Measurements from ENCODE around the gene SPANXN2.
"Not testable (repeated sequence)": the region's sequence is repeated elsewhere in the genome, so short reads cannot be mapped to it uniquely, and the experiment has no call there.

The SPANXN2 gene

GRCh38 chrX:143720652-143721051 lies at the start of gene SPANXN2:
TSS of gene SPANXN2 (minus strand) at chrX:143720752. CDS start at chrX:143720668, 84 bp downstream.
- H3K4me1 ChIP-seq (ENCODE audit: control insufficient read depth, insufficient read depth, low read length); H3K27ac ChIP-seq (ENCODE audit: extremely low read depth, low read depth, low read length); CTCF ChIA-PET; H3K36me3 ChIP-seq (ENCODE audit: control insufficient read depth in 2 of 2, insufficient read depth in 1 of 2, low read length in 2 of 2); POLR2A ChIA-PET; H3K9me3 ChIP-seq (ENCODE audit: control insufficient read depth, insufficient read depth, low read depth, low read length); H3K4me3 ChIP-seq (ENCODE audit: low read depth, low read length): not testable (repeated sequence)

GRCh38 chrX:143768976-143769375 lies 48.4 kb upstream of the SPANXN2 start:
- POLR2A ChIA-PET = no interaction called here
- no peak overlapping the region for H3K27ac ChIP-seq (ENCODE audit: extremely low read depth, low read depth, low read length)
- CTCF ChIA-PET = no interaction called here

GRCh38 chrX:143767789-143768188 lies 47.2 kb upstream of the SPANXN2 start:
- CTCF ChIA-PET; H3K9me3 ChIP-seq (ENCODE audit: control insufficient read depth, insufficient read depth, low read depth, low read length); POLR2A ChIA-PET; H3K36me3 ChIP-seq (ENCODE audit: control insufficient read depth in 2 of 2, insufficient read depth in 1 of 2, low read length in 2 of 2); H3K4me3 ChIP-seq (ENCODE audit: low read depth, low read length); H3K27ac ChIP-seq (ENCODE audit: extremely low read depth, low read depth, low read length); H3K4me1 ChIP-seq (ENCODE audit: control insufficient read depth, insufficient read depth, low read length): not testable (repeated sequence)

More at GRCh38 chrX:143768976-143769375, 48.4 kb upstream of the SPANXN2 start:
- Histone ChIP-seq H3K36me3 (ENCODE audit: control insufficient read depth in 2 of 2, insufficient read depth in 1 of 2, low read length in 2 of 2) (no peaks in the 10 kb centered on the region), H3K9me3 (ENCODE audit: control insufficient read depth, insufficient read depth, low read depth, low read length) (no peaks in the 10 kb centered on the region), H3K4me3 (ENCODE audit: low read depth, low read length) (no peak overlapping the region), H3K4me1 (ENCODE audit: control insufficient read depth, insufficient read depth, low read length) (no peaks in the 10 kb centered on the region)
- no peak for TF ChIP-seq ZBTB8A (tag by site-specific recombination; IDR thresholded peaks at IDR 0.05)
- no peak for TF ChIP-seq ZNF398 (tag by site-specific recombination; IDR thresholded peaks at IDR 0.05)
- no peak for TF ChIP-seq ZNF26 (tag by site-specific recombination; IDR thresholded peaks at IDR 0.05)
- no peak for TF ChIP-seq ZNF777 (tag by site-specific recombination; IDR thresholded peaks at IDR 0.05; ENCODE audit: borderline replicate concordance)

GRCh38 chrX:143757887-143758286 lies 37.3 kb upstream of the SPANXN2 start:
- no peak overlapping the region for H3K27ac ChIP-seq (ENCODE audit: extremely low read depth, low read depth, low read length)
- ChIA-PET CTCF (no interaction called here), POLR2A (no interaction called here)
- no peak for TF ChIP-seq YY1 (tag by site-specific recombination; IDR thresholded peaks at IDR 0.05)
- no peak for TF ChIP-seq KLF7 (tag by site-specific recombination; IDR thresholded peaks at IDR 0.05; ENCODE audit: borderline replicate concordance)
- no peak for TF ChIP-seq ZSCAN23 (tag by site-specific recombination; IDR thresholded peaks at IDR 0.05)
- no peak overlapping the region for H3K4me3 ChIP-seq (ENCODE audit: low read depth, low read length)
- no peaks in the 10 kb centered on the region; the same call in none of the 2 replicates for H3K9me3 ChIP-seq (ENCODE audit: control insufficient read depth, insufficient read depth, low read depth, low read length)
- no peaks in the 10 kb centered on the region for H3K4me1 ChIP-seq (ENCODE audit: control insufficient read depth, insufficient read depth, low read length)
- H3K36me3 ChIP-seq (ENCODE audit: control insufficient read depth in 2 of 2, insufficient read depth in 1 of 2, low read length in 2 of 2) = no peaks in the 10 kb centered on the region

- Histone ChIP-seq H3K27ac (ENCODE audit: extremely low read depth, low read depth, low read length) (no peak overlapping the region), H3K36me3 (ENCODE audit: control insufficient read depth in 2 of 2, insufficient read depth in 1 of 2, low read length in 2 of 2) (no peaks in the 10 kb centered on the region), H3K9me3 (ENCODE audit: control insufficient read depth, insufficient read depth, low read depth, low read length) (no peaks in the 10 kb centered on the region; the same call in none of the 2 replicates), H3K4me1 (ENCODE audit: control insufficient read depth, insufficient read depth, low read length) (no peaks in the 10 kb centered on the region), H3K4me3 (ENCODE audit: low read depth, low read length) (no peak overlapping the region)
- no peak for TF ChIP-seq ZBTB26 (tag by site-specific recombination; optimal IDR thresholded peaks at IDR 0.05)
- TF ChIP-seq ZSCAN16 (tag by site-specific recombination; IDR thresholded peaks at IDR 0.05) = no peak
- no peak for TF ChIP-seq ZNF560 (tag by site-specific recombination; IDR thresholded peaks at IDR 0.05; ENCODE audit: borderline replicate concordance)
- TF ChIP-seq OSR2 (tag by site-specific recombination; IDR thresholded peaks at IDR 0.05) = no peak
- no peak for TF ChIP-seq REST (tag by site-specific recombination; IDR thresholded peaks at IDR 0.05)
- no peak for TF ChIP-seq ZNF341 (tag by site-specific recombination; IDR thresholded peaks at IDR 0.05; ENCODE audit: low read depth)
- TF ChIP-seq ZEB2 (tag by site-specific recombination; IDR thresholded peaks at IDR 0.05) = no peak
- TF ChIP-seq ZNF571 (tag by site-specific recombination; IDR thresholded peaks at IDR 0.05) = no peak
- ChIA-PET CTCF (no interaction called here), POLR2A (no interaction called here)
Observed at GRCh38 chrX:143757375-143757774, 36.8 kb upstream of the SPANXN2 start.

Measured in HEK293 (cell line).